NB4 (cell line): ENCODE measurements around the gene LTF.

ENCODE experiments used
- MYC ChIP-seq: IDR thresholded peaks from 2 replicates; pipeline ENCODE4 v1.6.1; 2011; ENCODE audit warnings: low read depth, low read length
- POLR2A ChIP-seq: IDR thresholded peaks from 2 replicates; pipeline ENCODE4 v1.6.1; 2011; ENCODE audit warnings: mild to moderate bottlenecking; ENCODE audit not compliant: insufficient read length; ENCODE audit errors: extremely low read depth
- TF ChIP-seq, protein P1 (sequence below): IDR thresholded peaks from one replicate; pipeline ENCODE4 v1.5.1; 2012; ENCODE audit warnings: low read depth, low read length
- TF ChIP-seq, protein P2 (sequence below): IDR thresholded peaks from 2 replicates; pipeline ENCODE4 v1.6.1; 2011; ENCODE audit warnings: low read depth, low read length

DNA sequence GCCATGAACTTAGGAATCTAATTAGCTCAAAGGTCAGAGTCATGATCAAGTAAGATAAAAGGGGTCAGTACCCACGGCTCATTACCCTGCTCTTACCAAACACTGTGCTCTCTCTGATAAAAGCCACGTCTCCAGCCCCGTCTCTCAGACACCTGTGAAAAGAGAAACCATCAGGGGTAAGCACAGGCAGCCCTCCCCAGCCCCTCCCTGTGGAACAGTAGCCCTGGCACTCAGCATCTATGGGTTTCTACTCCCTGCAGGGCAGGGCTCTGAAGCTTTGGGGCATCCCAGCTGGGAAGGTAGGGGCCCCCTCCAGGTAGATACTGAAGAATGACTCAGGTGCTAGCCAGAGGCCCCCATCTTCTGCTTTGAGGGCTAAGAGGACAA, 10.5 kb downstream of the LTF start:
- TF ChIP-seq, protein P1, sequence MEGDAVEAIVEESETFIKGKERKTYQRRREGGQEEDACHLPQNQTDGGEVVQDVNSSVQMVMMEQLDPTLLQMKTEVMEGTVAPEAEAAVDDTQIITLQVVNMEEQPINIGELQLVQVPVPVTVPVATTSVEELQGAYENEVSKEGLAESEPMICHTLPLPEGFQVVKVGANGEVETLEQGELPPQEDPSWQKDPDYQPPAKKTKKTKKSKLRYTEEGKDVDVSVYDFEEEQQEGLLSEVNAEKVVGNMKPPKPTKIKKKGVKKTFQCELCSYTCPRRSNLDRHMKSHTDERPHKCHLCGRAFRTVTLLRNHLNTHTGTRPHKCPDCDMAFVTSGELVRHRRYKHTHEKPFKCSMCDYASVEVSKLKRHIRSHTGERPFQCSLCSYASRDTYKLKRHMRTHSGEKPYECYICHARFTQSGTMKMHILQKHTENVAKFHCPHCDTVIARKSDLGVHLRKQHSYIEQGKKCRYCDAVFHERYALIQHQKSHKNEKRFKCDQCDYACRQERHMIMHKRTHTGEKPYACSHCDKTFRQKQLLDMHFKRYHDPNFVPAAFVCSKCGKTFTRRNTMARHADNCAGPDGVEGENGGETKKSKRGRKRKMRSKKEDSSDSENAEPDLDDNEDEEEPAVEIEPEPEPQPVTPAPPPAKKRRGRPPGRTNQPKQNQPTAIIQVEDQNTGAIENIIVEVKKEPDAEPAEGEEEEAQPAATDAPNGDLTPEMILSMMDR: no peak
- no peak for TF ChIP-seq POLR2A
- TF ChIP-seq, protein P2, sequence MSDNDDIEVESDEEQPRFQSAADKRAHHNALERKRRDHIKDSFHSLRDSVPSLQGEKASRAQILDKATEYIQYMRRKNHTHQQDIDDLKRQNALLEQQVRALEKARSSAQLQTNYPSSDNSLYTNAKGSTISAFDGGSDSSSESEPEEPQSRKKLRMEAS: no peak
- no peak for TF ChIP-seq MYC
